HCEC 1CT (cell line): ENCODE data around the gene GABRG3.

Source experiments
- DNase-seq: peaks from one replicate; pipeline ENCODE4 v3.0.0-alpha.2; 2017

GABRG3 gene

GRCh38 chr15:27535445-27536129 lies 564.6 kb downstream of the GABRG3 start:
- no peak for DNase-seq

GRCh38 chr15:27538325-27538724 lies 567.3 kb downstream of the GABRG3 start:
- DNase-seq: no peak

GRCh38 chr15:27541581-27541980 lies 570.6 kb downstream of the GABRG3 start:
- no peak for DNase-seq

- DNase-seq: no peak
These were observed 574.7 kb downstream of the GABRG3 start for GRCh38 chr15:27545494-27546255.

- no peak for DNase-seq
These were observed 578.8 kb downstream of the GABRG3 start for GRCh38 chr15:27549746-27550145.

GRCh38 chr15:27550635-27551034 lies 579.7 kb downstream of the GABRG3 start:
- DNase-seq: no peak

- no peak for DNase-seq
These were observed 590.8 kb downstream of the GABRG3 start for GRCh38 chr15:27561816-27562215.

- DNase-seq: no peak
These were observed 592.9 kb downstream of the GABRG3 start for GRCh38 chr15:27563765-27564370.

- no peak for DNase-seq
These were observed 593.7 kb downstream of the GABRG3 start for GRCh38 chr15:27564656-27565055.

GRCh38 chr15:27570746-27571145 lies 599.8 kb downstream of the GABRG3 start:
- no peak for DNase-seq

- DNase-seq: no peak
These were observed 603.0 kb downstream of the GABRG3 start for GRCh38 chr15:27573805-27574485.

- DNase-seq: no peak
These were observed 603.6 kb downstream of the GABRG3 start for GRCh38 chr15:27574541-27575054.

GRCh38 chr15:27575521-27575920 lies 604.5 kb downstream of the GABRG3 start:
- no peak for DNase-seq

- DNase-seq: no peak
These were observed 605.6 kb downstream of the GABRG3 start for GRCh38 chr15:27576576-27576975.

GRCh38 chr15:27579738-27580137 lies 608.8 kb downstream of the GABRG3 start:
- DNase-seq: no peak

- no peak for DNase-seq
These were observed 611.9 kb downstream of the GABRG3 start for GRCh38 chr15:27582726-27583410.

- no peak for DNase-seq
These were observed 612.7 kb downstream of the GABRG3 start for GRCh38 chr15:27583651-27584050.

GRCh38 chr15:27585041-27585640 lies 614.2 kb downstream of the GABRG3 start:
- DNase-seq: no peak

GRCh38 chr15:27587810-27588209 lies 616.8 kb downstream of the GABRG3 start:
- no peak for DNase-seq

- no peak for DNase-seq
These were observed 618.3 kb downstream of the GABRG3 start for GRCh38 chr15:27589260-27589659.

GRCh38 chr15:27589782-27590181 lies 618.8 kb downstream of the GABRG3 start:
- no peak for DNase-seq
